Prostate gland (tissue), 2 donors: Measurements from ENCODE around the gene UBE2H. TPM values are rescaled to one million over a fixed set of nuclear protein-coding genes. Genes with fewer than 3 reads are reported as not detected.
"Not testable (repeated sequence)": the region's sequence is repeated elsewhere in the genome, so short reads cannot be mapped to it uniquely, and the experiment has no call there.

Source experiments
- DNase-seq: peaks from one replicate; pipeline ENCODE4 v3.0.0-alpha.2; 2019; ENCODE audit warnings: low spot score
- H3K27ac ChIP-seq, 2 donors: fragments of 200-600 bp; sonication (generic); 2 replicates each; pipeline ENCODE4 v1.5.1; 2017 to 2019
- H3K27me3 ChIP-seq: fragments of 200-600 bp; sonication (generic); replicated peaks from 2 replicates; pipeline ENCODE4 v1.5.1; 2019; ENCODE audit not compliant: insufficient read depth
- H3K36me3 ChIP-seq, 2 donors: fragments of 200-600 bp; sonication (generic); 1 replicate in 1 of 2; 2 replicates in 1 of 2; pipeline versions ENCODE4 v1.5.1 to v1.8.1; 2017 to 2019
- H3K4me1 ChIP-seq: fragments of 200-600 bp; sonication (generic); replicated peaks from 2 replicates; pipeline ENCODE4 v1.5.1; 2019
- H3K4me3 ChIP-seq, 2 donors: fragments of 200-600 bp; sonication (generic); 2 replicates each; pipeline ENCODE4 v1.5.1; 2017 to 2019
- H3K9me3 ChIP-seq: fragments of 200-600 bp; sonication (generic); 2 replicates; pipeline ENCODE4 v1.5.1; 2017
- POLR2A ChIP-seq: fragments of 450-650 bp; IDR thresholded peaks from one replicate; pipeline ENCODE4 v1.6.1; 2016; ENCODE audit warnings: antibody characterized with exemption, mild to moderate bottlenecking
- POLR2AphosphoS5 ChIP-seq: sonication (generic); formaldehyde crosslinking; IDR thresholded peaks from one replicate; pipeline ENCODE4 v1.6.1; 2017; ENCODE audit warnings: antibody characterized with exemption
- WGBS: methylation state at CpG from one replicate; pipeline ENCODE4 v1.1.5; 2018; 5-methylcytosine and 5-hydroxymethylcytosine counted together
- intact Hi-C: fragments of 100-400 bp; cut with DNase I; formaldehyde crosslinking; loops from one replicate; pipeline ENCODE4 v1.14.2; 2022
- total RNA-seq, 2 donors: library from RNA; depleted of rRNA; stranded (reverse); fragments of >200 nt; gene quantifications; one replicate each; pipeline ENCODE4 v1.1.0, GENCODE V29; 2016
- TF ChIP-seq, protein P1 (sequence below), 4 experiments: fragments of 200-600 bp in 2 of 4; fragments of 450-650 bp in 2 of 4; sonication (generic) in 2 of 4; IDR thresholded peaks; 1 replicate in 3 of 4; 2 replicates in 1 of 4; pipeline ENCODE4 v1.5.1; 2016 to 2019; ENCODE audit warnings: antibody characterized with exemption in 4 of 4, mild to moderate bottlenecking in 2 of 4, moderate library complexity in 2 of 4

Gene UBE2H
- total RNA-seq, 2 donors from 2014 or later = 78.4 to 105 TPM

DNA sequence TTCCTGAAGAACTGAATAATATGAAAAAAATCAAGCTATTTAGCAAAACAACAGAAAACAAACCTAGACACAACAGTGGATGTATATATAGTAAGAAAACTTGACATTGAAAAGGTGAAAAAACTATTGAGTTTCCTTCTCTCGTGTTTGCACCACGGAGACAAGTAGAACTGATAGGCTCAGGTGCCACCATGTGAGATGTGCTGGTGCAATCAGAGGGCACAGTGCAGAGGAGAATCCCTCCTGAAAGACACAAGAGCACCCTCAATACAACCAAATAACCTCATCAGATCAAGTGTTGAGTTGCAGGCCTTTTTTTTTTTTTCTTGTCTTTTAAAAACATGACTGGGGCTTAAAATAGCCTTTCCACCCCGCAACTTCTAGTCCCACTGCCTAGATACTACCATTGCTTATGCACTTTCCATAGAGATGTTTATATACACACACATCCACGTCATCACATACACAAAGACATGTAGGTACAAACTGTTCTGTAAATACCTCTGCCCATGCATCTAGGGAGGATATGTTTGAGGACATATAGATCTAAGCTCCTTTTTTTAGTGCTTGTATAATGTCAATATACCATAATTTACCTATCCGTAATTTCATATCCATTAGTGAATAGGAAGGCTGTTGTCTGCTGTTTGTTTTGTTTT, 54.1 kb downstream of the UBE2H start:
- WGBS = 77% methylated on average over 5 of the region's 5 CpGs
- Histone ChIP-seq H3K27me3 (no peaks in the 10 kb centered on the region), H3K36me3 (no peaks in the 10 kb centered on the region), H3K27ac (no peak overlapping the region), H3K4me1 (no peaks in the 10 kb centered on the region), H3K4me3 (no peak overlapping the region), H3K9me3 (no peaks in the 10 kb centered on the region)
- intact Hi-C loops = no loop called here
- TF ChIP-seq, protein P1, sequence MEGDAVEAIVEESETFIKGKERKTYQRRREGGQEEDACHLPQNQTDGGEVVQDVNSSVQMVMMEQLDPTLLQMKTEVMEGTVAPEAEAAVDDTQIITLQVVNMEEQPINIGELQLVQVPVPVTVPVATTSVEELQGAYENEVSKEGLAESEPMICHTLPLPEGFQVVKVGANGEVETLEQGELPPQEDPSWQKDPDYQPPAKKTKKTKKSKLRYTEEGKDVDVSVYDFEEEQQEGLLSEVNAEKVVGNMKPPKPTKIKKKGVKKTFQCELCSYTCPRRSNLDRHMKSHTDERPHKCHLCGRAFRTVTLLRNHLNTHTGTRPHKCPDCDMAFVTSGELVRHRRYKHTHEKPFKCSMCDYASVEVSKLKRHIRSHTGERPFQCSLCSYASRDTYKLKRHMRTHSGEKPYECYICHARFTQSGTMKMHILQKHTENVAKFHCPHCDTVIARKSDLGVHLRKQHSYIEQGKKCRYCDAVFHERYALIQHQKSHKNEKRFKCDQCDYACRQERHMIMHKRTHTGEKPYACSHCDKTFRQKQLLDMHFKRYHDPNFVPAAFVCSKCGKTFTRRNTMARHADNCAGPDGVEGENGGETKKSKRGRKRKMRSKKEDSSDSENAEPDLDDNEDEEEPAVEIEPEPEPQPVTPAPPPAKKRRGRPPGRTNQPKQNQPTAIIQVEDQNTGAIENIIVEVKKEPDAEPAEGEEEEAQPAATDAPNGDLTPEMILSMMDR (IDR thresholded peaks at IDR 0.05) = no peak
- TF ChIP-seq POLR2A (no peak), POLR2AphosphoS5 (peak; percentile 36)
- DNase-seq = no peak

DNA sequence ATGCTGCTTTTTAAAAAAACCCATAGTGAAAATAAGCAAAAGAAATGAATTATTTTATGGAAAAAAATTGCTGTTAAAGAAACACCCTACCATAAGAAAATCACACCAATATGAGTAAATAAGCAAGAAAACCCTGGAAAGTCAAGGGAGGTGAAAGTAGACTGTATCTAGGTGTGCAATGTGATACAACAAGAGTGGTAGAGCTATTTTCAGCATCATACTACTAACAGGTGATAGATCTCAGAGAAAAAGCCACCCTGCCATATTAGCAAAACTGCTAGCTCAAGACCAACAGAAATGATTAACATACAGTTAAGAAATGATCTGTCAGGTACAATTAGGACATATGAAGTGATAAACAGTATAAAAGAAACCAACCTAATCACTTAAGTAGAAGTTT, 54.8 kb downstream of the UBE2H start:
- no peak overlapping the region for H3K27ac ChIP-seq
- TF ChIP-seq POLR2AphosphoS5 (no peak), POLR2A (no peak)
- TF ChIP-seq, protein P1 (IDR thresholded peaks at IDR 0.05) = no peak

DNA sequence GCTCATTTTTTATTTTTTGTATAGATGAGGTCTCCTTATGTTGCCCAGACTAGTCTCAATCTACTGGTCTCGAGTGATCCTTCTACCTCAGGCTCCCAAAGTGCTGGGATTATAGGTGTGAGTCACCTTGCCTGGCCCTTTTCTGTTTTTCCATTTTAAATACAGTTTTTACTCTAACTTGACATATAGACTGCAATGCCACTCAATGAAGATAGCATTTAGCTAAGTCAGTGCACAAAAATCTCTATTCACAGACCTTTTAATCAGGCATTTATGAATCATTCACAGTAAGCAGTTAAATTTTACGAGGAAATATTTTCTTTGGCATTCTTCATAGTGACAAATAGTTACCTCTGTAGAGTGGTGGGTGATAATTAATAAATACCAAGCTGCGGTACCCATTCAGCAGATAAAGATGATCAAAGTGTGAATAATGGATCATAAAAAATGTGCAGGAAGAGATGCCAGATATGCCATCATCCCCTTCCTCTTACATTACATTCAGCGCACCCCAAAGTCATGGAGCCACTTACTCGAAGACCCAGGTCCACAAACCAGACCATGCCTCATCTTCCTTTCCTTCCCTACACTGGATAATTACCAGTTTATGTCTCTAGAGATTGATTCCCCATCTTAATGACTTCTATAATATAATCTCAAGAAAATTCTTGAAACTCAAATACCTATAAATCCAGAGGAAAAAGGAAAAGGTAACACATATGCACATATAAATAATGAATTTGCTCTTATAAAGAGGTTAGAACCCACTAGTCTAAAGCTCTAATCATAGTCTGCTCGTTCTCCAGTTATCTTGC, 56.0 kb downstream of the UBE2H start:
- Histone ChIP-seq H3K4me3 (no peak overlapping the region), H3K9me3 (no peaks in the 10 kb centered on the region), H3K27me3 (no peaks in the 10 kb centered on the region), H3K4me1 (no peaks in the 10 kb centered on the region), H3K36me3 (no peaks in the 10 kb centered on the region), H3K27ac (no peak overlapping the region)
- TF ChIP-seq POLR2AphosphoS5 = no peak
- no peak for TF ChIP-seq POLR2A
- TF ChIP-seq, protein P1 (IDR thresholded peaks at IDR 0.05) = no peak
- no peak for DNase-seq
- intact Hi-C loops = no loop called here
- WGBS = 64% methylated on average over 6 of the region's 6 CpGs

More for the DNA sequence above, 54.8 kb downstream of the UBE2H start:
- Histone ChIP-seq H3K4me1 (no peaks in the 10 kb centered on the region), H3K27me3 (no peaks in the 10 kb centered on the region), H3K9me3 (no peaks in the 10 kb centered on the region), H3K36me3 (no peaks in the 10 kb centered on the region), H3K4me3 (no peak overlapping the region)
- intact Hi-C loops = no loop called here
- no peak for DNase-seq

DNA sequence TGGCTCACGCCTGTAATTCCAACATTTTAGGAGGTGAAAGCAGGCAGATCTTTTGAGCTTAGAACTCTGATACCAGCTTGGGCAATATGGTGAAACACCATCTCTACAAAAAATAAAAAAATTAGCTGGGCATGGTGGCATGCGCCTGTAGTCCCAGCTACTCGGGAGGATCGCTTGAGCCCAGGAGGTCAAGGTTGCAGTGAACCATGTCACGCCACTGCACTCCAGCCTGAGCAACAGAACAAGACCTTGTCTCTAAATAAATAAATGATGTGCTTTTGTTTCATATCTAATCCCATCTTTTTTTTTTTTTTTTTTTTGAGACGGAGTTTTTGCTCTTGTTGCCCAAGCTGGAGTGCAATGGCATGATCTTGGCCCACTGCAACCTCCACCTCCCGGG, 58.6 kb downstream of the UBE2H start:
- intact Hi-C loops, H3K36me3 ChIP-seq, DNase-seq, H3K9me3 ChIP-seq, H3K4me1 ChIP-seq, H3K27me3 ChIP-seq, H3K4me3 ChIP-seq, H3K27ac ChIP-seq: not testable (repeated sequence)
- 94% methylated on average over 7 of the region's 7 CpGs for WGBS

DNA sequence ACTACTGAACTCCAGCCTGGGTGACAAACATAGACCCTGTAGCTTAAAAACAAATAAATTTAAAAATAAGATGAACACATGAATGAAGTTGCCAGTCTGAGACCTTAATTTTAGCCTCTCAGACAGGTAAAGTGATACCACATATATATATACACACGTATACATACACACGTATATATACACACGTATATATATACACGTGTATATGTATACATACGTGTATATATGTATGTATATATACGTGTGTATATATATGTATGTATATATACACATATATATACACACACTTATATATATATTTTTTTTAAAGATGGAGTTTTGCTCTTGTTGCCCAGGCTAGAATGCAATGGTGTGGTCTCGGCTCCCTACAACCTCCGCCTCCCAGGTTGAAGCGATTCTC, 62.7 kb downstream of the UBE2H start:
- H3K4me3 ChIP-seq = no peak overlapping the region
- WGBS = 95% methylated on average over 9 of the region's 9 CpGs
- no peaks in the 10 kb centered on the region for H3K9me3 ChIP-seq
- DNase-seq = no peak
- TF ChIP-seq, protein P1 (IDR thresholded peaks at IDR 0.05) = no peak
- no peak for TF ChIP-seq POLR2A
- TF ChIP-seq POLR2AphosphoS5 = no peak
- H3K4me1 ChIP-seq = no peaks in the 10 kb centered on the region
- intact Hi-C loops = no loop called here
- H3K36me3 ChIP-seq = no peaks in the 10 kb centered on the region
- no peak overlapping the region for H3K27ac ChIP-seq
- no peaks in the 10 kb centered on the region for H3K27me3 ChIP-seq
